GM20431 (cell line): ENCODE results near the gene ECHDC3.
"Not testable (repeated sequence)": the region's sequence is repeated elsewhere in the genome, so short reads cannot be mapped to it uniquely, and the experiment has no call there.

Experiments used
- in situ Hi-C: fragments of 300-500 bp; cut with MseI, MboI; formaldehyde crosslinking; loops from one replicate; pipeline ENCODE4 v1.15.0; 2020; ENCODE audit warnings: low sequenced_read_pairs; ENCODE audit not compliant: unreplicated experiment

The ECHDC3 gene

DNA sequence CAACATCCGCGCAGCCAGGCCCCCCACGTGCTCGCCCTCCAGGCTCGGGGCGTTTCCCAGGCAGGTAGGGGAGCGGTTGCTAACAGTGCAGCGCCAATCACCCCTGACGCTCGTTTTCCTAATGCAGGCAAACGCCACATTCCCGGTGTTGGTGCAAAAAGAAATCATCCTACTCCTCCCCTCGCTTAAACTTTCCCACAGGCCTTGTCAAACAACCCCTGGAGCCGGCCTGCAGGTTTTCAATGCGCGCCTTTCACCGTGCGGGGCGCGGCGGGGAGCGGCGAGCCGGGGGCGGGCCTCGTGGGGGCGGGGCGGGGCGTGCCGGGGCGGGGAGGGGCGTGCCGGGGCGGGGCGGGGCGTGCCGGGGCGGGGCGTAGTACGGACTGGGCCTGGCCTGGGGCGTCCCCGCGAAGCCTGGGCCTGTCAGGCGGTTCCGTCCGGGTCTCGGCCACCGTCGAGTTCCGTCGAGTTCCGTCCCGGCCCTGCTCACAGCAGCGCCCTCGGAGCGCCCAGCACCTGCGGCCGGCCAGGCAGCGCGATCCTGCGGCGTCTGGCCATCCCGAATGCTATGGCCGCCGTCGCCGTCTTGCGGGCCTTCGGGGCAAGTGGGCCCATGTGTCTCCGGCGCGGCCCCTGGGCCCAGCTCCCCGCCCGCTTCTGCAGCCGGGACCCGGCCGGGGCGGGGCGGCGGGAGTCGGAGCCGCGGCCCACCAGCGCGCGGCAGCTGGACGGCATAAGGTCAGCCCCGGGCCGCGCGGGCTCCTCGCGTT, at the start of gene ECHDC3:
TSS of gene ECHDC3 (plus strand) at position 374 of the 770 bp plus-strand sequence. CDS start at position 569, 195 bp downstream.
- in situ Hi-C loops: no loop called here

GRCh38 chr10:11693376-11693775, 48.8 kb upstream of the ECHDC3 start:
- in situ Hi-C loops: no loop called here

- in situ Hi-C loops: no loop called here
Observed at GRCh38 chr10:11695779-11696178, 46.4 kb upstream of the ECHDC3 start.

DNA sequence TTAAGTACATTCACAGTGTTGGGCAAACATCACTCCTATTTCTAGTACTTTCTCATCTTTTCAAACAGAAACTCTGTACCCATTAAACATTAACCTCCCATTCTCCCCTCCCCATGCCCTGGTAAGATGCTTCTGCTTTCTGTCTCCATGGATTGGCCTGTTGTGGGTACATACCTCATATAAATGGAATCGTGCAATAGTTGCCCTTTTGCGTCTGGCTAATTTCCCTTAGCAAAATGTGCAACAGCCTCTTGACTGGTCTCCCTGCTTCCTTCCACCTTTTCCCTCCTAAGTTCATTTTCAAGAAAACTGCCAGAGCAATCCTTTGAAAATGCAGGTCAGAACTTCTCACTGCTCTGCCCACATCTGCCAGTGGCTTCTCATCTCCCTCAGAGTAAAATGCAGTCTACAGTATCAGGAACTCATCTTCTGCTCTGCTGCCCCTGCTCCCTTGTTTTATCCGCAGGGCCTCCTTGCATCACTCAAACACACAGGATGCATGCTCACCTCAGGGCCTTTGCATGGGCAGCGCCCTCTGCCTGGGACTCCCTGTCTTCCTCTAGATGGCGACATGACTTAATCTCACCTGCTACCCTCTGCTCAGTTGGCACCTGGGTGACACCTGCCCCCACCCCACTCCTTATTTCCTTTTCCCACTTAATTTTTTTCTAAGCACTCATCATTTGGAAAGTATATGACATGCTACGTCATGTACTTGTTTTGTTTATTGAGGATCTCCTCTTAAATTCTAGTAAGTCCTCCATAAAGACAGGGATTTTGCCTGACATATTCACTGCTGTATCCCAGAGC, 44.3 kb upstream of the ECHDC3 start:
- in situ Hi-C loops: no loop called here

GRCh38 chr10:11698691-11699549, 43.3 kb upstream of the ECHDC3 start:
- in situ Hi-C loops: no loop called here

DNA sequence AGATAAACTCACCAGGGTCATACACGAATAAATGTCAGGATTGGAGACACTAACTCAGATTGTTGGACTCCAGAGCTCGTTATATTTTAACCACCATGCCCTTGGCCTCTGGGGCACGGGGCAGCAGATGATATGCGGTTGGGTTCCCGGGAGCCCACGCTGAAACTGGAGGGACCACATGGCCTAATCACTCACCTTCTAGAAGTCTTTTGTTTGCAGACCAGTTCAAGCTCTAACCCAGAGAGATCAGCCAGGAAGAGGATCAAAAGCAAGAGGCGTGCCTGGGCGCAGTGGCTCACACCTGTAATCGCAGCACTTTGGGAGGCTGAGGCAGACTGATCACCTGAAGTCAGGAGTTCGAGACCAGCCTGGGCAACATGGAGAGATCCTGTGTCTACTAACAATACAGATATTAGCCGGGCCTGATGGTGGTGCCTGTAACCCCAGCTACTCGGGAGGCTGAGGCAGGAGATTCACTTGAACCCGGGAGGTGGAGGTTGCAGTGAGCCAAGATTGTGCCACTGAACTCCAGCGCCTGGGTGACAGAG, 42.6 kb upstream of the ECHDC3 start:
- in situ Hi-C loops: no loop called here

GRCh38 chr10:11700539-11700938, 41.6 kb upstream of the ECHDC3 start:
- in situ Hi-C loops: no loop called here

- in situ Hi-C loops: no loop called here
Observed at GRCh38 chr10:11701451-11702095, 40.6 kb upstream of the ECHDC3 start.

DNA sequence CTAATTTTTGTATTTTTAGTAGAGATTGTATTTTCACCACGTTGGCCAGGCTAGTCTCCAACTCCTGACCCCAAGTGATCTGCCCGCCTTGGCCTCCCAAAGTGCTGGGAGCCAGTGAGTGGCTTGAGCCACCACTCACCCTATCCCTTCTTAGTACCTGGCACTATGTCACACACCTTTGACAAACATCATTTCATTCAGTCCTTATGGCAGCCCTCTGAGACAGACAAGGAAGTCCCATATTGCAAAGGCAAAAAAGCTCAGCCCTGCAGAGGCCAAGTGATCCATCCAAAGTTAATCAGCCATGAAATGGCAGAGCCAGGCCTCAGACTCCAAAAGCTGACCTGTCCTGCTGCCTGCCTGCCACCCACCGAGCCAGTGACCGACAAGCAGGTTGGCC, 39.9 kb upstream of the ECHDC3 start:
- in situ Hi-C loops: no loop called here

DNA sequence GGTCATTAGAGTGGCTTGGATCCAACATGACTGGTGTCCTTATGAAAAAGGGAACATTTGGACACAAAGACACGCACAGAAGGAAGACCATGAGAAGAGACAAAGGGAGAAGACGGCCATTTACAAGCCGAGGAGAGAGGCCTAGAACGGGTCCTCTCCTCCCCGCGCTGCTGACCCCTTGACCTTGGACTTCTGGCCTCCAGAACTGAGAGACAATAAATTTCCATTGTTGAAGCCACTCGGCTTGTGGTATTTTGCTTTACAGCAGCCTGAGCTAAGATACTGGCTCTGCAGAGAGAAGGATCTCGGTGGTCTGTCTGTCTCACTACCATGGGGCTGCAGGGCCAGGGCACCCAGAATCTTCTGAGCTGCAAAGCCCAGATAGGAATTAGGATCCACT, 38.1 kb upstream of the ECHDC3 start:
- in situ Hi-C loops: no loop called here

DNA sequence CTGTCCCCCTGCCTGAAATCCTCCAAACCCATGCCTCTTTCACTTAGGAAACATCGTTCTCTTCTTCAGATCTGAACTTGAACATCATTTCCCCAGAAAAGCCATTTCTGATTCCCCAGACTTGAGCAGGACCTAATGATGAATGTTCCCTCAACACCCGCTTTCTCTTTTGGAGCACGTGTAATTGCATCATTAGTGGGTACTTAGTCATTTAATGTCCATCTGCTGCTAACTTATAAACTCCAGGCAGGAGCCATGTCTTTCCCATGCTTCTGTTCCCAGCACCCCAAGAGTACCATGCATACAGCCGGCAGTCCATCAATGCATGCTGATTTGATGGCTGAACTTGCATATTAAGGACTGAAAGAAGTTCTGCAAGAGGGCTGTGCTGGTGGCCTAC, 36.5 kb upstream of the ECHDC3 start:
- in situ Hi-C loops: no loop called here

DNA sequence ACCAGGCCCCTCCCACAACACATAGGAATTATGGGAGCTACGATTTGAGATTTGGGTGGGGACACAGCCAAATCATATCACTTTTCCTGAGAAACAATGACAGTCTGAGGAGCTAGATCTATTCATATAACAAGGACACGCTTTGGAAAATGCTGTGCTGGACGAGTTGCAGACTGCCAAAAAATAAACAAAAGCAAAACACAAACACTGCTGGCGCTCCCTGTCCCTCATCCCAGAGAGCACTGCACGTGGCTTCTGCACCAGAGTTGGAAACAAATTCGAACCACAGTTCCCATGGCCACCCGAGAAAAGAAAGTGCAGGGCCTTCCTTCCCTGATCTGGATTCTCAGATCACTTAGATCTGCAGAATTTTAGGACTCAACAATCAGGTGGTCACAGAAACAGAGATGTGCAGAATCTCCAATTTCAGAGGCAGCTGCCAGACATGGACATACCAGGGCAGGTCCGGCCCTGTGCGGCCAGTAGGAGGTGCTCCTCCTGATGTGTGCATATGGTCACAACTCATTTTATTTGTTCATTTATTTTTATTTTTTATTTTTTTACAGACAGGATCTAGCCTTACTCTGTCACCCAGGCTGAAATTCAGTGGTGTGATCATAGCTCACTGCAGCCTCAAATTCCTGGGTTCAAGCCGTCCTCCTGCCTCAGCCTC, 35.2 kb upstream of the ECHDC3 start:
- in situ Hi-C loops: no loop called here

GRCh38 chr10:11707624-11708350, 34.4 kb upstream of the ECHDC3 start:
- in situ Hi-C loops: no loop called here

- in situ Hi-C loops: not testable (repeated sequence)
Observed at GRCh38 chr10:11708801-11709200, 33.4 kb upstream of the ECHDC3 start.

GRCh38 chr10:11712744-11713143, 29.4 kb upstream of the ECHDC3 start:
- in situ Hi-C loops: no loop called here

DNA sequence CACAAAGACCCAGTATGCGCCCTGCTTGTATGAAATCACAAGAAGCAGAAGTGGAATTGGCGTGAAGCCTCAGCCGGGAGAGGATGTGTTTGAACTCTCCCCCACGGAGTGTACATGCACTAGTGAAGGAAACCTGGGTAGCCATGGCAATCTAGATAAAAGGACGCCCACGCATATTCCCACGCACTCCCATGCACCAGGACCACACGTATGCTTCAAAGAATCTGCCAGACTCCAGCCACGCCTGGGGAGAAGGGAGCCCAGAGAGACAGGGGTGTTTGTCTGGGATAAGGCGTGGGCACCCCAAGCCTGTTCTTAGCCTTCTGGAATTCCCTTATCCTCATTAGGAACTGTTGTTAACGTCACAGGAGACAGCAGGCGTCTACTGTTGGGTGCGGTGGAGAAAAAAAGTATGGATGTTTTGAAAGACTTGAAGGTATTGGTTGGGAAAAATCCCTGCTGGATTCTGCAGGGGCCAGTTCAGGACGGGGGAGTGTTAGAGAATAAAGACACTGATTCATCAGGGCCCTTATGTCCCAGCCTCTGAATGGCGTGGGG, 28.9 kb upstream of the ECHDC3 start:
- in situ Hi-C loops: no loop called here

DNA sequence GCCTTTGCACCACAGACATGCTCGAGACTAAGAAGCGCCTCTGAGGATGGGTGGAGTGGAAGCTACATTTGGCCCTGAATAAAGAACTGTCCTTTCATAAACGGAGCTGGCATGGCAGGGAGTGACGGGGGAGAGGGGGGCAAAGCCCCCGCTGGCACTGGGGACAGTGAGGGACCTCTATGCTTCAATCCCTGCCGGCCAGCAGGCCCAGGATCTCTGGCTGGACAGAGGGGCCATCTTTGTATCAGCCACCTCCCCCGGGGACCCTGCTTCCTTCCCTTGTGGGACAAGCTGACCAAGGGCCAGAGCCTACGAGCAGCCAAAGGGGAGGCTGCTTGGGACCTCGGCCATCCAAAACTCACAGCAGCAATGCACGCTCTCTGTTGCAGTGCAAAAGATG, 28.2 kb upstream of the ECHDC3 start:
- in situ Hi-C loops: no loop called here

DNA sequence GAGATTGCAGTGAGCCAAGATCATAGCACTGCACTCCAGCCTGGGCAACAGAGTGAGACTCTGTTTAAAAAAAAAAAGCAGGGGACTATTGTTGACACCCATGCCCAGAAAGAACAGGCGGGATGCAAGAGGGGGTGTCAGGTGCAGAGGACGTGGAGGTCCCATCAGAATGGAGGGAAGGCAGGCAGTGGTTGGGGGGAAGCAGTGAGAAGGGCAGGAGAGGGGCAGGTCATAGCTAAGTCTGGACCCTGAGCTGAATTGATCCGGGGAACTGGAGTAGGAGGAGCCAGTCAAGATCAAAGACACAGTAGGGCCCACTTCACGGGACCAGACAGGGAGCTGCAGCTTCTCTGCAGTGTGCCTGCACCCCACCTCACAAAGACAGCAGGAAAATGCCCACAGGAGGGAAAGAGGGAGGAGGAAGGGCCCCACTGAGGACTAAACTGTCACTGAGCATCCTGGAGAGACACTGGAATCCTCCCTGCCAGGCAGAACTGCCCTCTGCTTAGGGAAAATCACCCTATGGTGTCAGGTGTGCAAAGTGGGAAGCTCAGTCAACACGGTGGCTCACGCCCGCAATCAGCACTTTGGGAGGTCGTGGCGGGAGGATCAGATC, 27.3 kb upstream of the ECHDC3 start:
- in situ Hi-C loops: no loop called here
